T-cell (primary cell): ENCODE results near the gene PLCB1. TPM values are rescaled to one million over a fixed set of nuclear protein-coding genes. Genes with fewer than 3 reads are reported as not detected.

ENCODE experiments used
- ATAC-seq, 4 experiments: fragments of 200-7000 bp in 3 of 4; fragments of 150-1000 bp in 1 of 4; cut with Tn5 transposase; replicated peaks in 1 of 4; 1 replicate in 3 of 4; 2 replicates in 1 of 4; pipeline ENCODE4 v1.10.0; 2021; ENCODE audit warnings: moderate library complexity in 3 of 4, mild to moderate bottlenecking in 2 of 4, moderate number of reproducible peaks in 1 of 4
- CTCF ChIA-PET, 2 donors: fragments of 300-600 bp; sonication (Branson Sonifier 250); formaldehyde crosslinking; loops; one replicate each; lab custom pipeline; 2022; ENCODE audit warnings: antibody characterized with exemption in 2 of 2; lab: Charles Lee
- POLR2A ChIA-PET, 2 donors: fragments of 300-600 bp; sonication (Branson Sonifier 250); formaldehyde crosslinking; loops; one replicate each; lab custom pipeline; 2022; ENCODE audit warnings: antibody characterized with exemption in 2 of 2; lab: Charles Lee
- DNase-seq, 35 experiments: peaks; one replicate each; pipeline versions ENCODE4 v3.0.0 to v3.0.0-alpha.2; 2013 to 2023
- H3K27ac ChIP-seq: one replicate; pipeline ENCODE4 v1.5.1; 2013; ENCODE audit warnings: low read length
- H3K27me3 ChIP-seq, 2 experiments: replicated peaks in 1 of 2; 1 replicate in 1 of 2; 2 replicates in 1 of 2; pipeline versions ENCODE4 v1.6.1 to v1.7.0; 2013; ENCODE audit warnings: low read length in 1 of 2, mixed read lengths in 1 of 2; ENCODE audit not compliant: control insufficient read depth in 2 of 2, insufficient read depth in 2 of 2; ENCODE audit errors: extremely low read depth in 1 of 2
- H3K36me3 ChIP-seq, 2 donors: 1 replicate in 1 of 2; 2 replicates in 1 of 2; pipeline versions ENCODE4 v1.6.1 to v1.7.0; 2013; ENCODE audit warnings: low read length in 1 of 2; ENCODE audit not compliant: control insufficient read depth in 2 of 2, insufficient read depth in 1 of 2; ENCODE audit errors: extremely low read depth in 1 of 2
- H3K4me1 ChIP-seq, 2 experiments: 1 replicate in 1 of 2; 2 replicates in 1 of 2; pipeline versions ENCODE4 v1.6.1 to v1.7.0; 2013; ENCODE audit warnings: low read length in 2 of 2, mixed read lengths in 1 of 2; ENCODE audit not compliant: insufficient read depth in 2 of 2, control insufficient read depth in 1 of 2; ENCODE audit errors: extremely low read depth in 1 of 2
- H3K4me3 ChIP-seq, 2 donors: 1 replicate in 1 of 2; 2 replicates in 1 of 2; pipeline versions ENCODE4 v1.5.1 to v1.7.0; 2013; ENCODE audit warnings: mild to moderate bottlenecking in 2 of 2, low read length in 1 of 2, moderate library complexity in 1 of 2; ENCODE audit not compliant: control insufficient read depth in 1 of 2; ENCODE audit errors: extremely low read depth in 1 of 2
- H3K9me3 ChIP-seq: 2 replicates; pipeline ENCODE4 v1.7.0; 2013
- H3K27ac Mint-ChIP-seq, 2 donors: one replicate each; pipeline ENCODE4 v1.8.0; 2020 to 2021; ENCODE audit warnings: mild to moderate bottlenecking in 2 of 2, mixed read lengths in 2 of 2
- H3K27me3 Mint-ChIP-seq, 2 donors: one replicate each; pipeline ENCODE4 v1.8.0; 2021 to 2022; ENCODE audit warnings: mixed read lengths in 2 of 2
- H3K36me3 Mint-ChIP-seq: one replicate; pipeline ENCODE4 v1.8.0; 2021; ENCODE audit warnings: mixed read lengths
- H3K4me1 Mint-ChIP-seq, 3 donors: one replicate each; pipeline ENCODE4 v1.8.0; 2020 to 2022; ENCODE audit warnings: mixed read lengths in 3 of 3, mild to moderate bottlenecking in 1 of 3
- H3K4me3 Mint-ChIP-seq, 3 donors: one replicate each; pipeline ENCODE4 v1.8.0; 2020 to 2022; ENCODE audit warnings: mild to moderate bottlenecking in 3 of 3, mixed read lengths in 3 of 3, moderate library complexity in 3 of 3
- H3K9me3 Mint-ChIP-seq, 3 donors: one replicate each; pipeline ENCODE4 v1.8.0; 2020 to 2022; ENCODE audit warnings: mixed read lengths in 3 of 3
- whole genome bisulfite sequencing: methylation state at CpG from one replicate; pipeline ENCODE4 v1.1.5; 2013; ENCODE audit warnings: missing lambda C conversion rate; ENCODE audit not compliant: insufficient coverage; 5-methylcytosine and 5-hydroxymethylcytosine counted together
- total RNA-seq, 35 experiments: library from RNA in 6 of 35; stranded (reverse) in 6 of 35; fragments of 120-200 nt in 1 of 35; gene quantifications; one replicate each; pipeline versions ENCODE4 v1.2.1 to v1.2.4 and lab custom pipeline; 2013 to 2026

PLCB1 gene
- total RNA-seq, 5 donors from 2014 or later (not counting 1 experiment from before 2014, with no cell fraction given) = 3.3 to 15.1 (median 7.4) TPM

DNA sequence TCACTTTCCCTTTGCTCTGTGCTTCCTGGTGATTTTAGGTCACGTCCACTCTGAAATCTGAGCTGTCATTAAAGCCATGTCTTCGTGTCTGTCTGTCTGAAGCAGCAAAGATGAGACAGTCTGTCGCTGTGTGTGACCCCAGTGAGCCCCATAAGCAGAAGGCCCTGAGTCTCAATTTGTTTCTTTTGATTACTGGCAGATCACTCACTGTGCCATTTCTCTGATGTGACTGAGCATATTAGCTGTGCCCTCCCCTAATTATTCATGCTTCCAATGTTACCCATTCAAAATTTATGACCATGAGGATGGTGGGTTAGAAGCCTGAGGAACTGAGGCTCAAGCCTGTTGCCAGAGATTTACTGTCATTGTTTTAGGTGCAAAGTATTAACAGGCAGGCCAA lies 117.6 kb downstream of the PLCB1 start:
- WGBS = 58% methylated on average over 3 of the region's 3 CpGs
- Histone ChIP-seq H3K4me1 (no peaks in the 10 kb centered on the region), H3K36me3 (no peaks in the 10 kb centered on the region), H3K4me3 (no peak overlapping the region), H3K27ac (no peak overlapping the region), H3K9me3 (no peaks in the 10 kb centered on the region), H3K27me3 (no peaks in the 10 kb centered on the region)
- Mint-ChIP-seq H3K36me3 (no peaks in the 10 kb centered on the region), H3K4me1 (peaks cover 0 to 2% (median 0%) of the 10 kb centered on the region in 3 donors), H3K4me3 (no peak overlapping the region), H3K27ac (no peak overlapping the region), H3K27me3 (no peaks in the 10 kb centered on the region), H3K9me3 (no peaks in the 10 kb centered on the region)
- ChIA-PET POLR2A (no interaction called here), CTCF (no interaction called here)
- DNase-seq (no peak), ATAC-seq (no peak)

GRCh38 chr20:8250539-8251200 lies 118.6 kb downstream of the PLCB1 start:
- Mint-ChIP-seq H3K36me3 (no peaks in the 10 kb centered on the region), H3K4me1 (peaks cover 0 to 2% (median 0%) of the 10 kb centered on the region in 3 donors), H3K9me3 (no peaks in the 10 kb centered on the region), H3K27me3 (no peaks in the 10 kb centered on the region), H3K4me3 (no peak overlapping the region), H3K27ac (no peak overlapping the region)
- POLR2A ChIA-PET = no interaction called here
- Histone ChIP-seq H3K27ac (no peak overlapping the region), H3K27me3 (no peaks in the 10 kb centered on the region), H3K4me1 (no peaks in the 10 kb centered on the region), H3K4me3 (no peak overlapping the region), H3K36me3 (no peaks in the 10 kb centered on the region), H3K9me3 (no peaks in the 10 kb centered on the region)
- no CpG with 5 or more reads among the region's 1 CpG for WGBS
- DNase-seq (no peak), ATAC-seq (no peak)
- CTCF ChIA-PET = no interaction called here

DNA sequence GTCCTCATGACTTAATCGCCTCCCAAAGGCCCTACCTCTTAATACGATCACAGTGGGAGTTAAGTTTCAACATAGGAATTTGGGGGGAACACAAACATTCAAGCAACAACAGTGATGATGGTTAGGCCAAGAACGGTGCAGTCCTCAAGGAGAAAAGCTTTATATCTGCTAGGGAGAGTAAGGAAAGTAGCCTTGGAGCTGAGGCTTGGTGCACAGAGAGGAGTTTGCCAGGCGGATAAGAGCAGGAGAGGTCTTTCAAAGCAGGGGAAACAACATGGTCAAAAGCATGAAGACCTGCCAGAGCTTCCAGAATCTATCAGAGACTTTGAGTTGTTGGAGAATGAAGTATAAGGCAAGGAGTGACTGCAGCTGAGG lies 119.1 kb downstream of the PLCB1 start:
- CTCF ChIA-PET = no interaction called here
- ATAC-seq = no peak
- POLR2A ChIA-PET = no interaction called here

DNA sequence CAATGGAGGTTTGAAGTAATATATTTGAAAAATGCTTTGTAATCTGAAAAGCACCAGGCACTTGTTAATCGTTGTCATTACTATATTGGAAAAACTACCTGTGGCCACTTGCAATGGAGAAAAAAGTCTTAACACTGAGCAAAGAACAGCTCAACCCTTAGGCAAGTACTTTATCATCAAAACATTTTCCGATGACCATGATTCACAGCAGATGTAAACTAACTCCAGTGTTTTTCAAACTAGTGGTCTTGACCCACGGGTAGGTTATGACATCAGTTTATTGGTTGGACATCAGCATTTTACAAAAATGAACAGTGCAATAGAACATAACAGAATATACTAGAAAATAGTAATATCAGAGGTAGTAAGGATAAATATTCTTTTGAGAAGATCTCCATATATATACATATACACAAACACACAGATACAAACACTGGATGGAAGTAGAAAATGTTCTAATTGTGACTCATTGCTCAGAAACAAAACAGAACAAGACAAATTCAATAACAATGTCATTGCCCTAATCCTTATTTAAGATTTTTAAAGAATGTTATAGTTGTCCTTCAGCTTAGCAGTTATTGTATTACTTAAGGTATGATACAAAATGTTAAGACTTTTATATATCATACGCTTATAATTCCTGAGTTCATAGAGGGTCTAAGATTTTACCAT lies 123.0 kb downstream of the PLCB1 start:
- Mint-ChIP-seq H3K27me3 (no peaks in the 10 kb centered on the region), H3K27ac (no peak overlapping the region), H3K36me3 (no peaks in the 10 kb centered on the region), H3K4me3 (no peak overlapping the region), H3K9me3 (no peaks in the 10 kb centered on the region), H3K4me1 (peaks cover 0 to 2% (median 0%) of the 10 kb centered on the region in 3 donors)
- Histone ChIP-seq H3K4me1 (no peaks in the 10 kb centered on the region), H3K36me3 (no peaks in the 10 kb centered on the region), H3K27ac (no peak overlapping the region), H3K27me3 (no peaks in the 10 kb centered on the region), H3K9me3 (no peaks in the 10 kb centered on the region), H3K4me3 (no peak overlapping the region)
- ChIA-PET CTCF (no interaction called here), POLR2A (no interaction called here)
- no peak for DNase-seq
- no peak for ATAC-seq
- WGBS = 100% methylated on average over 1 of the region's 4 CpGs

More for the DNA sequence above, 119.1 kb downstream of the PLCB1 start:
- H3K36me3 Mint-ChIP-seq = no peaks in the 10 kb centered on the region
- Histone ChIP-seq H3K36me3 (no peaks in the 10 kb centered on the region), H3K27me3 (no peaks in the 10 kb centered on the region), H3K27ac (no peak overlapping the region), H3K9me3 (no peaks in the 10 kb centered on the region), H3K4me3 (no peak overlapping the region), H3K4me1 (no peaks in the 10 kb centered on the region)
- peaks cover 0 to 2% (median 0%) of the 10 kb centered on the region in 3 donors for H3K4me1 Mint-ChIP-seq
- H3K27ac Mint-ChIP-seq = no peak overlapping the region
- no peaks in the 10 kb centered on the region for H3K27me3 Mint-ChIP-seq
- no peaks in the 10 kb centered on the region for H3K9me3 Mint-ChIP-seq
- no peak for DNase-seq
- 69% methylated on average over 2 of the region's 4 CpGs for WGBS
- H3K4me3 Mint-ChIP-seq = no peak overlapping the region

DNA sequence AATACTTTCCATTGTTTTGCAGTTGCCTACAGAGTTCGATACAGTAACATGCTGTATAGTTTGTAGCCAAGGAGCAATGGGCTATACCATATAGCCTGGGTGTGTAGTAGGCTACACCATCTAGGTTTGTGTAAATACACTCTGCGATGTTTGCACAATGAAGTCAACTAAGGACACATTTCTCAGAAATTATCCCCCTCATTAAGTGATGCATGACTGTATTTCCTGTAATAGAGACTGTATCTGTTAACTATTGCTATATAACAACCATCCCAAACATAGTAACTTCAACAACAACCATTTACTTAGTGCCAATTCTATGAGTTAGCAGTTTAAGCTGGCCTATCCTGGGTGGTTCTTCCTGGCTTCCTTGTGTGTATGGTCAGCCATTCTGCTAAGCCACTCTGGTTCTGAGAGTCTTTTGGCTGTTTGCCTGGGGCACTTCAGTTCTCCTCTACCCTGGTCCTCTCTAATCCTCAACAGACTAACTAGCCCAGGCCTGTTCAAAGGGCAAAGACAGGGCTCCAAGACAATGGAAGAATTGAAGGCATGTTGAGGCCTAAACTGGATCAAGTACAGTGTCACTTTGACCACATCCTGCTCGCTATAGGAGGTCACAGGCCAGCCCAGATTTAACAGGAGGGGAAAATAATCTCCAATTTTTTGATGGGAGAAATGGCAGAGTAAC lies 124.0 kb downstream of the PLCB1 start:
- no CpG with 5 or more reads among the region's 3 CpGs for WGBS
- no peak overlapping the region for H3K27ac ChIP-seq
- H3K27me3 Mint-ChIP-seq = no peaks in the 10 kb centered on the region
- no peak overlapping the region for H3K4me3 Mint-ChIP-seq
- no peaks in the 10 kb centered on the region for H3K4me1 ChIP-seq
- peaks cover 0 to 2% (median 0%) of the 10 kb centered on the region in 3 donors for H3K4me1 Mint-ChIP-seq
- DNase-seq = no peak
- ATAC-seq = no peak
- H3K9me3 Mint-ChIP-seq = no peaks in the 10 kb centered on the region
- no peaks in the 10 kb centered on the region for H3K9me3 ChIP-seq
- ChIA-PET POLR2A (no interaction called here), CTCF (no interaction called here)
- H3K36me3 Mint-ChIP-seq = no peaks in the 10 kb centered on the region
- H3K27me3 ChIP-seq = no peaks in the 10 kb centered on the region
- no peak overlapping the region for H3K27ac Mint-ChIP-seq
- H3K36me3 ChIP-seq = no peaks in the 10 kb centered on the region
- H3K4me3 ChIP-seq = no peak overlapping the region

- DNase-seq (no peak), ATAC-seq (no peak)
- Mint-ChIP-seq H3K27ac (no peak overlapping the region), H3K4me3 (no peak overlapping the region), H3K9me3 (no peaks in the 10 kb centered on the region), H3K4me1 (peaks cover 0 to 5% (median 0%) of the 10 kb centered on the region in 3 donors), H3K27me3 (no peaks in the 10 kb centered on the region), H3K36me3 (no peaks in the 10 kb centered on the region)
- Histone ChIP-seq H3K36me3 (no peaks in the 10 kb centered on the region), H3K4me1 (no peaks in the 10 kb centered on the region), H3K27me3 (no peaks in the 10 kb centered on the region), H3K4me3 (no peak overlapping the region), H3K27ac (no peak overlapping the region), H3K9me3 (no peaks in the 10 kb centered on the region)
- ChIA-PET CTCF (no interaction called here), POLR2A (no interaction called here)
- 100% methylated on average over 3 of the region's 5 CpGs for WGBS
Measured at GRCh38 chr20:8260837-8261251, 128.8 kb downstream of the PLCB1 start.
